Neural crest cell (in vitro differentiated cells): Measurements from ENCODE around the gene MACROD1. TPM values are rescaled to one million over a fixed set of nuclear protein-coding genes. Genes with fewer than 3 reads are reported as not detected.

Experiments
- DNase-seq: peaks from one replicate; pipeline ENCODE4 v3.0.0; 2021; ENCODE audit warnings: low read depth, mixed read lengths, low spot score
- H3K27ac Mint-ChIP-seq: one replicate; pipeline ENCODE4 v1.8.0; 2021; ENCODE audit warnings: mild to moderate bottlenecking, mixed read lengths; ENCODE audit not compliant: unreplicated experiment
- H3K27me3 Mint-ChIP-seq: 2 replicates; pipeline ENCODE4 v1.8.0; 2021; ENCODE audit warnings: low read depth, mild to moderate bottlenecking, mixed read lengths
- H3K36me3 Mint-ChIP-seq: 2 replicates; pipeline ENCODE4 v1.8.0; 2021; ENCODE audit warnings: low read depth, mild to moderate bottlenecking, mixed read lengths
- H3K4me1 Mint-ChIP-seq: 2 replicates; pipeline ENCODE4 v1.8.0; 2021; ENCODE audit warnings: mixed read lengths
- H3K4me3 Mint-ChIP-seq: one replicate; pipeline ENCODE4 v1.8.0; 2021; ENCODE audit warnings: mild to moderate bottlenecking, mixed read lengths
- H3K9me3 Mint-ChIP-seq: 2 replicates; pipeline ENCODE4 v1.8.0; 2021; ENCODE audit warnings: mixed read lengths
- CTCF ChIP-seq: fragments of 200-600 bp; sonication (generic); conservative IDR thresholded peaks from 2 replicates; pipeline ENCODE4 v1.5.0; 2021; ENCODE audit warnings: antibody characterized with exemption, mild to moderate bottlenecking
- total RNA-seq: library from RNA; stranded (reverse); gene quantifications from 2 replicates; pipeline ENCODE4 v1.2.1, GENCODE V29; 2021

The MACROD1 gene
- total RNA-seq, 1 donor from 2014 or later, result 26.1 TPM

DNA sequence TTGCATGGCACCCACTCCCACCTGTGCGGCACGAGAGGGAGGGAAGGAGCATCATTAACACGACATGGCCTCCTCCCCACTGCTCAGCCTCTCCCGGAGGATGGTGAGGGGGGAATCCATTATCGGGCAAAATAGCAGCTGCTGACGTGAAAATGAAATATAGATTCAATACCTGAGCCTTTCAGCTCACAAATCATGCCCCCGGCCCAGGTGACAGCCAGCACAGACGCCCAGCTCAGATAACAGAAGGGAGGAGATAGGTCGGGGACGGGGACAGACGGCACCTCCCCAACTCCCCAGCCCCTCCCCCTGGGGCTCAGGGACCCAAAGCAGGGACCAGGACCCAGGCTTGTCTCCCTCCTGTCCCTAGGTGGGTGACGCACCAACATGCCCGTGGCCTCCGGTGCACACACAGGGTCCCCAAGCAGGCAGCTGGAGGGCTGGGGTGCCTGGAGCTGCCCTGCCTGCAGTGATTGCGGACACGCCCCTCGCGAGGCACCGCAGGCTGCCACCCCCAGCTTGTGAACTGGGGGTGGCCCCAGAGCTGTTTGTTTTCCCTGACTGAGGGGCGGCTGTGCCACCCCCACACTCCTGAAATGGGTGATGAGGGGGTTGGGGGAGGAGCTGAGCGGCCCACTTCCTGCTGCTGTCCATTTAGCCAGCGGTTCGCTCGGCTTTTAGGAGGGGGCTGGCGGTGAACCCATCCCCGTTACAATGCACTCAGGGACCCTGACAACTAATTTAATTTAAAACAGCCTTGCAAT is 98.5 kb downstream of the MACROD1 start:
- Mint-ChIP-seq H3K27ac (no peak overlapping the region), H3K4me3 (no peak overlapping the region), H3K27me3 (peaks cover 11% of the 10 kb centered on the region), H3K36me3 (no peaks in the 10 kb centered on the region), H3K4me1 (peaks cover 45% of the 10 kb centered on the region), H3K9me3 (no peaks in the 10 kb centered on the region)
- no peak for DNase-seq
- no peak for TF ChIP-seq CTCF

GRCh38 chr11:64065712-64066111 is 100.2 kb downstream of the MACROD1 start:
- H3K9me3 Mint-ChIP-seq, result no peaks in the 10 kb centered on the region
- no peak overlapping the region for H3K27ac Mint-ChIP-seq
- H3K27me3 Mint-ChIP-seq, result peaks cover 15% of the 10 kb centered on the region
- H3K4me1 Mint-ChIP-seq, result peaks cover 45% of the 10 kb centered on the region
- DNase-seq, result no peak
- no peak overlapping the region for H3K4me3 Mint-ChIP-seq
- no peak for TF ChIP-seq CTCF
- H3K36me3 Mint-ChIP-seq, result no peaks in the 10 kb centered on the region

GRCh38 chr11:64065141-64065465 is 100.8 kb downstream of the MACROD1 start:
- no peak for TF ChIP-seq CTCF
- DNase-seq, result no peak
- Mint-ChIP-seq H3K36me3 (no peaks in the 10 kb centered on the region), H3K27me3 (peaks cover 15% of the 10 kb centered on the region), H3K4me1 (peaks cover 42% of the 10 kb centered on the region), H3K4me3 (no peak overlapping the region), H3K27ac (no peak overlapping the region), H3K9me3 (no peaks in the 10 kb centered on the region)

DNA sequence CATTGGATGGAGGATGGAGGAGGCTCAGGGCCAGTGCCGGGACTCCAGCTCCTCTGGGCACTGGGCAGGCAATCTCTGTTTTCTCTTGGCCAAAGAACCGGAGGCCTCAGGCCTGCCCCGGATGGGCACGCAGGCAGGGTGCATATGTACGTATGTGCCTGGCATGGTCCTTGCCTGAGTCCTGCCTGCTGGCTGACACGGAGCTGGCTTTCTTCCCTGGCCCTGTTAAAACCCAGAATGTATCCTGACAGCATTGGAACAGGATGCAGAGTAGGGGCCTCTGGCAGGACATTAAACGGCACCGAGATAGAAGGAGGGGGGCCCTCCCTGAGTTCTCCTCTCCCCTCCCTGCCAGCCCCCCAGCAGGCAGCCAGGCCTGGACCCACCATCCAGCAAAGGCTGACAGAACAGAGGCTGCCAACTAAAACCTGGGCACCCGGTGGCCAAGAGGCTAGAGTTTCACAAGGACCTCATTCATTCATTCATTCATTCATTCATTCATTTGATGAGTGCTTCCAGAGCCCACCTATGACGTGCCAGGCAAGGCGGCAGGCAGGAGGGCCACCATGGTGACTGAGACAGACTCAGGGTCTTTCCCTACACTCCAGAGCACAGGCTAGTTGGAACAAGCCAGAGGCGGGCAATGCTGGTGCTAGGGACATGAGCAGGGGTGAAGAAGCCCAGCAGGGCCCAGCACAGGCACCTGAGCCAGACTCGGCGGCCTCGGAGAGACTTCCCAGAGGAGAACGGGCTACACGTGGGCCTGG is 101.4 kb downstream of the MACROD1 start:
- peaks cover 15% of the 10 kb centered on the region for H3K27me3 Mint-ChIP-seq
- no peak for DNase-seq
- H3K36me3 Mint-ChIP-seq, result no peaks in the 10 kb centered on the region
- no peak overlapping the region for H3K4me3 Mint-ChIP-seq
- H3K9me3 Mint-ChIP-seq, result no peaks in the 10 kb centered on the region
- TF ChIP-seq CTCF, result no peak
- no peak overlapping the region for H3K27ac Mint-ChIP-seq
- peaks cover 38% of the 10 kb centered on the region for H3K4me1 Mint-ChIP-seq

- Mint-ChIP-seq H3K4me1 (peaks cover 38% of the 10 kb centered on the region), H3K27me3 (peaks cover 15% of the 10 kb centered on the region), H3K27ac (no peak overlapping the region), H3K36me3 (no peaks in the 10 kb centered on the region), H3K9me3 (no peaks in the 10 kb centered on the region), H3K4me3 (no peak overlapping the region)
- TF ChIP-seq CTCF, result no peak
- no peak for DNase-seq
These were observed 102.1 kb downstream of the MACROD1 start for GRCh38 chr11:64063777-64064176.
